ENCODE measurements around the gene TNMD. TPM values are rescaled to one million over a fixed set of nuclear protein-coding genes. Genes with fewer than 3 reads are reported as not detected.

The TNMD gene
- total RNA-seq, 1 experiment from 2014 or later = not detected

DNA sequence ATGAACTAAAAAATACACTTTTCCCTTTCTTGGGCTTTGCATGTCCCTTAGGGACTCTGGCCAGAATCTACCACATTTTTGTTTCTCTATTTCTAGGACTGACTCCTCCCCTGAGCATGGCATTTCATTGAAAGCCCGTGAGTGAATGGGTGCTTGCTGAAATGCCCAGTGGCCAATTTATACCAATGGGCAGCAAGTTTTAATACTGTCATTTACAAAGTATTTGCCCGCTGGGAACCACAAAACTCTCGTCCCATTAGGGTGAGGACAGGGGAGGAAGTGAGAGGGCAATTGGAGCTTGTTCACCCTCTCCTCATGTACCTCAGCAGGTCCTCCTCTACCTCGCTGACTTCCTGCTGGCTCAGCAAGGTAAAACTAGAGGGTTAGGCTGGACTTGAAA lies 60.4 kb downstream of the TNMD start:
- Histone ChIP-seq H3K9me3 (ENCODE audit: control insufficient read depth in 1 of 2, insufficient read depth in 1 of 2, low read depth in 1 of 2, low read length in 2 of 2) (no peaks in the 10 kb centered on the region), H3K4me1 (ENCODE audit: control insufficient read depth in 1 of 2, insufficient read depth in 2 of 2, low read length in 2 of 2) (peaks cover 23 to 70% of the 10 kb centered on the region in 2 experiments), H3K27me3 (ENCODE audit: insufficient read depth, low read length) (no peaks in the 10 kb centered on the region), H2AFZ (ENCODE audit: low read depth, low read length, poor library complexity, severe bottlenecking) (no peak overlapping the region), H3K79me2 (ENCODE audit: insufficient read depth, low read length) (no peaks in the 10 kb centered on the region), H3K36me3 (ENCODE audit: control insufficient read depth in 1 of 2, insufficient read depth in 2 of 2, low read length in 2 of 2) (no peaks in the 10 kb centered on the region), H3K9me2 (ENCODE audit: insufficient read depth) (no peaks in the 10 kb centered on the region), H4K20me1 (ENCODE audit: insufficient read depth) (no peaks in the 10 kb centered on the region), H3K27ac (ENCODE audit: low read depth, low read length) (no peak overlapping the region), H3K4me2 (ENCODE audit: low read length) (peak overlapping the region; percentile 75), H3K4me3 (replicated peaks in 1 of 2; ENCODE audit: low read depth in 1 of 2, low read length in 2 of 2) (peak overlapping the region in 1 of 2 experiments; percentile 52; a peak in 1 of 4 replicates), H3K9ac (ENCODE audit: low read length) (peak overlapping the region; percentile 42; the same call in 1 of the 2 replicates)
- RAD21 ChIA-PET (ENCODE audit: low non-redundant PET in 1 of 2, low total read pairs in 2 of 2, uncharacterized antibody in 2 of 2, unreplicated experiment in 2 of 2) = no interaction called here
- TF ChIP-seq, protein P1, sequence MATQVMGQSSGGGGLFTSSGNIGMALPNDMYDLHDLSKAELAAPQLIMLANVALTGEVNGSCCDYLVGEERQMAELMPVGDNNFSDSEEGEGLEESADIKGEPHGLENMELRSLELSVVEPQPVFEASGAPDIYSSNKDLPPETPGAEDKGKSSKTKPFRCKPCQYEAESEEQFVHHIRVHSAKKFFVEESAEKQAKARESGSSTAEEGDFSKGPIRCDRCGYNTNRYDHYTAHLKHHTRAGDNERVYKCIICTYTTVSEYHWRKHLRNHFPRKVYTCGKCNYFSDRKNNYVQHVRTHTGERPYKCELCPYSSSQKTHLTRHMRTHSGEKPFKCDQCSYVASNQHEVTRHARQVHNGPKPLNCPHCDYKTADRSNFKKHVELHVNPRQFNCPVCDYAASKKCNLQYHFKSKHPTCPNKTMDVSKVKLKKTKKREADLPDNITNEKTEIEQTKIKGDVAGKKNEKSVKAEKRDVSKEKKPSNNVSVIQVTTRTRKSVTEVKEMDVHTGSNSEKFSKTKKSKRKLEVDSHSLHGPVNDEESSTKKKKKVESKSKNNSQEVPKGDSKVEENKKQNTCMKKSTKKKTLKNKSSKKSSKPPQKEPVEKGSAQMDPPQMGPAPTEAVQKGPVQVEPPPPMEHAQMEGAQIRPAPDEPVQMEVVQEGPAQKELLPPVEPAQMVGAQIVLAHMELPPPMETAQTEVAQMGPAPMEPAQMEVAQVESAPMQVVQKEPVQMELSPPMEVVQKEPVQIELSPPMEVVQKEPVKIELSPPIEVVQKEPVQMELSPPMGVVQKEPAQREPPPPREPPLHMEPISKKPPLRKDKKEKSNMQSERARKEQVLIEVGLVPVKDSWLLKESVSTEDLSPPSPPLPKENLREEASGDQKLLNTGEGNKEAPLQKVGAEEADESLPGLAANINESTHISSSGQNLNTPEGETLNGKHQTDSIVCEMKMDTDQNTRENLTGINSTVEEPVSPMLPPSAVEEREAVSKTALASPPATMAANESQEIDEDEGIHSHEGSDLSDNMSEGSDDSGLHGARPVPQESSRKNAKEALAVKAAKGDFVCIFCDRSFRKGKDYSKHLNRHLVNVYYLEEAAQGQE (IDR thresholded peaks at IDR 0.05; ENCODE audit: low read depth) = no peak
- no peak for TF ChIP-seq SRF (IDR thresholded peaks at IDR 0.05; ENCODE audit: low read depth)
- no peak for TF ChIP-seq SP1 (IDR thresholded peaks at IDR 0.05; ENCODE audit: low read depth)
- no peak for TF ChIP-seq RAD21 (IDR thresholded peaks at IDR 0.05; ENCODE audit: low read depth)
- no peak for TF ChIP-seq EZH2phosphoT487 (IDR thresholded peaks at IDR 0.05; ENCODE audit: borderline replicate concordance)
- TF ChIP-seq EZH2 (IDR thresholded peaks at IDR 0.05) = no peak
- TF ChIP-seq CEBPB (IDR thresholded peaks at IDR 0.05; ENCODE audit: low read depth) = no peak
- TF ChIP-seq SIN3A (IDR thresholded peaks at IDR 0.05; ENCODE audit: low read depth) = no peak
- TF ChIP-seq JUND (IDR thresholded peaks at IDR 0.05) = no peak
- TF ChIP-seq, protein P2, sequence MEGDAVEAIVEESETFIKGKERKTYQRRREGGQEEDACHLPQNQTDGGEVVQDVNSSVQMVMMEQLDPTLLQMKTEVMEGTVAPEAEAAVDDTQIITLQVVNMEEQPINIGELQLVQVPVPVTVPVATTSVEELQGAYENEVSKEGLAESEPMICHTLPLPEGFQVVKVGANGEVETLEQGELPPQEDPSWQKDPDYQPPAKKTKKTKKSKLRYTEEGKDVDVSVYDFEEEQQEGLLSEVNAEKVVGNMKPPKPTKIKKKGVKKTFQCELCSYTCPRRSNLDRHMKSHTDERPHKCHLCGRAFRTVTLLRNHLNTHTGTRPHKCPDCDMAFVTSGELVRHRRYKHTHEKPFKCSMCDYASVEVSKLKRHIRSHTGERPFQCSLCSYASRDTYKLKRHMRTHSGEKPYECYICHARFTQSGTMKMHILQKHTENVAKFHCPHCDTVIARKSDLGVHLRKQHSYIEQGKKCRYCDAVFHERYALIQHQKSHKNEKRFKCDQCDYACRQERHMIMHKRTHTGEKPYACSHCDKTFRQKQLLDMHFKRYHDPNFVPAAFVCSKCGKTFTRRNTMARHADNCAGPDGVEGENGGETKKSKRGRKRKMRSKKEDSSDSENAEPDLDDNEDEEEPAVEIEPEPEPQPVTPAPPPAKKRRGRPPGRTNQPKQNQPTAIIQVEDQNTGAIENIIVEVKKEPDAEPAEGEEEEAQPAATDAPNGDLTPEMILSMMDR (IDR thresholded peaks at IDR 0.05 in 2 of 3, conservative IDR thresholded peaks at IDR 0.05 in 1 of 3; ENCODE audit: borderline replicate concordance in 1 of 3, insufficient read depth in 1 of 3, low read depth in 2 of 3, low read length in 2 of 3) = no peak
- no peak for TF ChIP-seq ELF1 (IDR thresholded peaks at IDR 0.05; ENCODE audit: borderline replicate concordance, low read depth)
- TF ChIP-seq ZNF274 (IDR thresholded peaks at IDR 0.05; ENCODE audit: low read depth, low read length) = no peak
- TF ChIP-seq YY1 (IDR thresholded peaks at IDR 0.05; ENCODE audit: extremely low read depth, insufficient replicate concordance, low read depth, low read length) = no peak
- TF ChIP-seq TCF7L2 (IDR thresholded peaks at IDR 0.05; ENCODE audit: borderline replicate concordance, extremely low read depth, insufficient read depth, insufficient read length) = no peak
- TF ChIP-seq ZFX (IDR thresholded peaks at IDR 0.05) = no peak
- TF ChIP-seq, protein P3, sequence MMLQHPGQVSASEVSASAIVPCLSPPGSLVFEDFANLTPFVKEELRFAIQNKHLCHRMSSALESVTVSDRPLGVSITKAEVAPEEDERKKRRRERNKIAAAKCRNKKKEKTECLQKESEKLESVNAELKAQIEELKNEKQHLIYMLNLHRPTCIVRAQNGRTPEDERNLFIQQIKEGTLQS (IDR thresholded peaks at IDR 0.05) = no peak
- no peak for TF ChIP-seq FOSL1 (IDR thresholded peaks at IDR 0.05; ENCODE audit: low read depth)
- no peak for TF ChIP-seq POLR2AphosphoS5 (IDR thresholded peaks at IDR 0.05; ENCODE audit: low read depth, low read length)
- no peak for TF ChIP-seq POLR2A (IDR thresholded peaks at IDR 0.05; ENCODE audit: borderline replicate concordance, extremely low read depth, insufficient read depth, insufficient read length)
- no TSS peak for BruUV-seq (replicated peaks)
- intact Hi-C loops (cut with micrococcal nuclease) = no loop called here
- no peak for ATAC-seq
- POLR2A ChIA-PET = no interaction called here
- CTCF ChIA-PET = no interaction called here
- no peak for DNase-seq (ENCODE audit: low read depth, low spot score)
